ENCODE measurements around the gene FGD2.
"Not testable (repeated sequence)": the region's sequence is repeated elsewhere in the genome, so short reads cannot be mapped to it uniquely, and the experiment has no call there.

FGD2 gene

GRCh38 chr6:36971921-36972673, 33.4 kb upstream of the FGD2 start:
- no peak for DNase-seq (ENCODE audit: low spot score)

GRCh38 chr6:36973190-36973589, 32.3 kb upstream of the FGD2 start:
- no peak for DNase-seq (ENCODE audit: low spot score)

GRCh38 chr6:36973647-36974046, 31.8 kb upstream of the FGD2 start:
- DNase-seq (ENCODE audit: low spot score): no peak

- DNase-seq (ENCODE audit: low spot score): no peak
Observed at GRCh38 chr6:36975231-36976006, 30.0 kb upstream of the FGD2 start.

- DNase-seq (ENCODE audit: low spot score): no peak
Observed at GRCh38 chr6:36976007-36976264, 29.5 kb upstream of the FGD2 start.

- DNase-seq (ENCODE audit: low spot score): no peak
Observed at GRCh38 chr6:36976509-36976908, 28.9 kb upstream of the FGD2 start.

GRCh38 chr6:36976931-36977330, 28.5 kb upstream of the FGD2 start:
- DNase-seq (ENCODE audit: low spot score): no peak

GRCh38 chr6:36977470-36977941, 27.9 kb upstream of the FGD2 start:
- DNase-seq (ENCODE audit: low spot score): no peak

GRCh38 chr6:36978421-36979346, 26.8 kb upstream of the FGD2 start:
- DNase-seq (ENCODE audit: low spot score): no peak

- peak; percentile 83 for DNase-seq (ENCODE audit: low spot score)
Observed at GRCh38 chr6:36979347-36979742, 26.1 kb upstream of the FGD2 start.

GRCh38 chr6:36980129-36980528, 25.3 kb upstream of the FGD2 start:
- DNase-seq (ENCODE audit: low spot score): no peak

- DNase-seq (ENCODE audit: low spot score): no peak
Observed at GRCh38 chr6:36980876-36981619, 24.4 kb upstream of the FGD2 start.

- no peak for DNase-seq (ENCODE audit: low spot score)
Observed at GRCh38 chr6:36983538-36983937, 21.9 kb upstream of the FGD2 start.

GRCh38 chr6:36984581-36985416, 20.7 kb upstream of the FGD2 start:
- DNase-seq (ENCODE audit: low spot score): peak; percentile 59

- DNase-seq (ENCODE audit: low spot score): no peak
Observed at GRCh38 chr6:36985417-36985807, 20.0 kb upstream of the FGD2 start.

- DNase-seq (ENCODE audit: low spot score): peak; percentile 95
Observed at GRCh38 chr6:36985808-36986703, 19.4 kb upstream of the FGD2 start, which contains the start of gene MTCH1. TSS of gene MTCH1 (minus strand) at chr6:36986196. CDS start at chr6:36986173, 23 bp downstream.

GRCh38 chr6:36986704-36987047, 18.8 kb upstream of the FGD2 start:
- DNase-seq (ENCODE audit: low spot score): no peak

- no peak for DNase-seq (ENCODE audit: low spot score)
Observed at GRCh38 chr6:36989264-36989663, 16.2 kb upstream of the FGD2 start.

GRCh38 chr6:36990401-36990800, 15.1 kb upstream of the FGD2 start:
- DNase-seq (ENCODE audit: low spot score): not testable (repeated sequence)

All from AG08395 (cell line).